Measurements from ENCODE around the gene NEDD4. TPM values are rescaled to one million over a fixed set of nuclear protein-coding genes. Genes with fewer than 3 reads are reported as not detected.

The NEDD4 gene
- 39.2 to 57.2 TPM (median 42.9 TPM) in 5 replicates for total RNA-seq (2022; extraction: Qiagen RNA extraction)

DNA sequence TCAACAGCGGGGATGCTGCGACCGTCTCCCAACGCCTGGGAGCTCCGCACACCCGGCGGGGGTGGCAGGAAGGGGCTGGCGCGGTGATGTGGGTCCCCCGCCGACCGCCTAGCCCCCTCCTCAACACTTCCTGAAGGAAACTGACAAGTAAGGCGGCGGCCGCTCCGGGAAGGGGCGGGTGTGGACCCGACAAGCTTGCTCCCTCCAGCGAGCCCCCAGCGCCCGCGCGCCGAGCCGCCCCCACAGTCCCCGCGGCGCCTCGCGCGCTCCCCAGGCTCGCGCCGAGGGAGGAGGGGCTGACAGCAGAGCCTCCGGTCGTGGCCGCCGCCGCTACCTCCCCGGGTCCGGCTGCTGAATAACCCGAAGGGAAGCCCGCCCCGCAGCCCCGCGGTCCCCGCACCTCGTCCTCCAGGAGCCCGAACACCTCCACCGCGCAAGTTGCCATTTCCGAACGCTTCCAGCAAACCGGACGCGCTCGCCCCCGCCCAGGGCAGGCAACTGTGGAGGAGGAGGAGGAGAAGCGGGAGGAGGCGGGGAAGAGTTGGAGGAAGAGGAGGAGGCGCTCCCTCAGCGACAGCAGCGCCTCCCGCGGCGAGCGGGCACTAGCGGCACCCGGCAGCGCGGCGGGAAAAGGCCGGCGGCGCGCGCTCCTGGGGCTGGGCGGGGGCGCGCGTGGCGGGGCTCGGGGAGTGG, at the start of gene NEDD4:
TSS of gene NEDD4 (minus strand) at position 502 of the 693 bp plus-strand sequence. CDS start at position 445, 57 bp downstream.

